ENCODE data around the gene CNR1. TPM values are rescaled to one million over a fixed set of nuclear protein-coding genes. Genes with fewer than 3 reads are reported as not detected.

CNR1 gene
- total RNA-seq, 1 donor from 2014 or later, result 9.9 TPM

- H3K4me3 Mint-ChIP-seq, result no peak overlapping the region
- no peaks in the 10 kb centered on the region for H3K36me3 Mint-ChIP-seq (ENCODE audit: low read depth)
- no peak overlapping the region for H3K27ac Mint-ChIP-seq (ENCODE audit: unreplicated experiment)
- TF ChIP-seq CTCF (conservative IDR thresholded peaks at IDR 0.05), result no peak
- H3K9me3 Mint-ChIP-seq, result no peaks in the 10 kb centered on the region
- H3K27me3 Mint-ChIP-seq (ENCODE audit: low read depth), result no peaks in the 10 kb centered on the region
- H3K4me1 Mint-ChIP-seq, result no peaks in the 10 kb centered on the region
- DNase-seq (ENCODE audit: low read depth, low spot score), result no peak
These were observed 60.3 kb downstream of the CNR1 start for GRCh38 chr6:88105741-88106340.

Other genes with a start within 250 kb of the CNR1 start
- gene SPACA1, start 118.5 kb downstream of the CNR1 start, total RNA-seq, result not detected in 2 replicates